IPS-15b (cell line): ENCODE measurements around the gene BCKDHB.
"Not testable (repeated sequence)": the region's sequence is repeated elsewhere in the genome, so short reads cannot be mapped to it uniquely, and the experiment has no call there.

ENCODE experiments used
- H3K27me3 ChIP-seq: one replicate; pipeline ENCODE4 v1.6.1; 2013; ENCODE audit warnings: low read length; ENCODE audit not compliant: control insufficient read depth, insufficient read depth
- H3K36me3 ChIP-seq: one replicate; pipeline ENCODE4 v1.6.1; 2013; ENCODE audit warnings: low read length; ENCODE audit not compliant: control insufficient read depth, insufficient read depth
- H3K4me1 ChIP-seq: one replicate; pipeline ENCODE4 v1.6.1; 2013; ENCODE audit warnings: mild to moderate bottlenecking, low read length; ENCODE audit not compliant: control insufficient read depth, insufficient read depth
- H3K4me3 ChIP-seq: one replicate; pipeline ENCODE4 v1.5.1; 2013; ENCODE audit warnings: low read depth, low read length
- H3K9ac ChIP-seq: one replicate; pipeline ENCODE4 v1.6.1; 2013; ENCODE audit warnings: low read depth, mild to moderate bottlenecking, low read length
- H3K9me3 ChIP-seq: one replicate; pipeline ENCODE4 v1.6.1; 2013; ENCODE audit warnings: mild to moderate bottlenecking, low read length; ENCODE audit not compliant: control insufficient read depth, insufficient read depth

Gene BCKDHB

GRCh38 chr6:80122576-80122975, 16.1 kb downstream of the BCKDHB start:
- H3K4me1 ChIP-seq, H3K4me3 ChIP-seq, H3K9me3 ChIP-seq, H3K27me3 ChIP-seq, H3K36me3 ChIP-seq, H3K9ac ChIP-seq: not testable (repeated sequence)

GRCh38 chr6:80126657-80127345, 20.3 kb downstream of the BCKDHB start:
- Histone ChIP-seq H3K4me3 (no peak overlapping the region), H3K36me3 (no peaks in the 10 kb centered on the region), H3K9ac (no peak overlapping the region), H3K27me3 (no peaks in the 10 kb centered on the region), H3K4me1 (no peaks in the 10 kb centered on the region), H3K9me3 (no peaks in the 10 kb centered on the region)

- Histone ChIP-seq H3K27me3 (no peaks in the 10 kb centered on the region), H3K36me3 (no peaks in the 10 kb centered on the region), H3K9ac (no peak overlapping the region), H3K9me3 (no peaks in the 10 kb centered on the region), H3K4me3 (no peak overlapping the region), H3K4me1 (no peaks in the 10 kb centered on the region)
Observed at GRCh38 chr6:80129485-80129884, 23.0 kb downstream of the BCKDHB start.

GRCh38 chr6:80133020-80133419, 26.5 kb downstream of the BCKDHB start:
- Histone ChIP-seq H3K27me3 (no peaks in the 10 kb centered on the region), H3K4me3 (no peak overlapping the region), H3K36me3 (no peaks in the 10 kb centered on the region), H3K9ac (no peak overlapping the region), H3K4me1 (no peaks in the 10 kb centered on the region), H3K9me3 (no peaks in the 10 kb centered on the region)

GRCh38 chr6:80134065-80134464, 27.6 kb downstream of the BCKDHB start:
- H3K9ac ChIP-seq: no peak overlapping the region
- no peak overlapping the region for H3K4me3 ChIP-seq
- H3K4me1 ChIP-seq: no peaks in the 10 kb centered on the region
- no peaks in the 10 kb centered on the region for H3K9me3 ChIP-seq
- H3K27me3 ChIP-seq: no peaks in the 10 kb centered on the region
- no peaks in the 10 kb centered on the region for H3K36me3 ChIP-seq

GRCh38 chr6:80142586-80142985, 36.1 kb downstream of the BCKDHB start:
- H3K4me1 ChIP-seq: no peaks in the 10 kb centered on the region
- no peaks in the 10 kb centered on the region for H3K36me3 ChIP-seq
- H3K9ac ChIP-seq: no peak overlapping the region
- H3K9me3 ChIP-seq: no peaks in the 10 kb centered on the region
- no peak overlapping the region for H3K4me3 ChIP-seq
- H3K27me3 ChIP-seq: no peaks in the 10 kb centered on the region

GRCh38 chr6:80143419-80143937, 37.0 kb downstream of the BCKDHB start:
- Histone ChIP-seq H3K4me1 (no peaks in the 10 kb centered on the region), H3K4me3 (no peak overlapping the region), H3K9ac (no peak overlapping the region), H3K9me3 (no peaks in the 10 kb centered on the region), H3K27me3 (no peaks in the 10 kb centered on the region), H3K36me3 (no peaks in the 10 kb centered on the region)

- Histone ChIP-seq H3K9ac (no peak overlapping the region), H3K36me3 (no peaks in the 10 kb centered on the region), H3K4me1 (no peaks in the 10 kb centered on the region), H3K4me3 (no peak overlapping the region), H3K9me3 (no peaks in the 10 kb centered on the region), H3K27me3 (no peaks in the 10 kb centered on the region)
Observed at GRCh38 chr6:80144753-80145315, 38.4 kb downstream of the BCKDHB start.

- H3K27me3 ChIP-seq: no peaks in the 10 kb centered on the region
- no peaks in the 10 kb centered on the region for H3K4me1 ChIP-seq
- H3K9me3 ChIP-seq: no peaks in the 10 kb centered on the region
- no peaks in the 10 kb centered on the region for H3K36me3 ChIP-seq
- no peak overlapping the region for H3K4me3 ChIP-seq
- H3K9ac ChIP-seq: no peak overlapping the region
Observed at GRCh38 chr6:80145509-80145908, 39.0 kb downstream of the BCKDHB start.

GRCh38 chr6:80145921-80146320, 39.5 kb downstream of the BCKDHB start:
- Histone ChIP-seq H3K4me3 (no peak overlapping the region), H3K27me3 (no peaks in the 10 kb centered on the region), H3K9me3 (no peaks in the 10 kb centered on the region), H3K4me1 (no peaks in the 10 kb centered on the region), H3K9ac (no peak overlapping the region), H3K36me3 (no peaks in the 10 kb centered on the region)

- no peaks in the 10 kb centered on the region for H3K27me3 ChIP-seq
- no peaks in the 10 kb centered on the region for H3K4me1 ChIP-seq
- H3K36me3 ChIP-seq: no peaks in the 10 kb centered on the region
- no peak overlapping the region for H3K9ac ChIP-seq
- no peaks in the 10 kb centered on the region for H3K9me3 ChIP-seq
- H3K4me3 ChIP-seq: no peak overlapping the region
Observed at GRCh38 chr6:80148220-80148619, 41.7 kb downstream of the BCKDHB start.

- no peak overlapping the region for H3K4me3 ChIP-seq
- no peaks in the 10 kb centered on the region for H3K9me3 ChIP-seq
- no peaks in the 10 kb centered on the region for H3K4me1 ChIP-seq
- no peaks in the 10 kb centered on the region for H3K36me3 ChIP-seq
- H3K27me3 ChIP-seq: no peaks in the 10 kb centered on the region
- H3K9ac ChIP-seq: no peak overlapping the region
Observed at GRCh38 chr6:80151635-80152034, 45.2 kb downstream of the BCKDHB start.
